NCI-H1417 treated with DMSO at 0.1 percent for 48 hours (cell line): Measurements from ENCODE around the gene GHRHR.

Source experiments
- DNase-seq: peaks from one replicate; lab custom pipeline; 2025; lab: John Stamatoyannopoulos, UW

GHRHR gene

DNA sequence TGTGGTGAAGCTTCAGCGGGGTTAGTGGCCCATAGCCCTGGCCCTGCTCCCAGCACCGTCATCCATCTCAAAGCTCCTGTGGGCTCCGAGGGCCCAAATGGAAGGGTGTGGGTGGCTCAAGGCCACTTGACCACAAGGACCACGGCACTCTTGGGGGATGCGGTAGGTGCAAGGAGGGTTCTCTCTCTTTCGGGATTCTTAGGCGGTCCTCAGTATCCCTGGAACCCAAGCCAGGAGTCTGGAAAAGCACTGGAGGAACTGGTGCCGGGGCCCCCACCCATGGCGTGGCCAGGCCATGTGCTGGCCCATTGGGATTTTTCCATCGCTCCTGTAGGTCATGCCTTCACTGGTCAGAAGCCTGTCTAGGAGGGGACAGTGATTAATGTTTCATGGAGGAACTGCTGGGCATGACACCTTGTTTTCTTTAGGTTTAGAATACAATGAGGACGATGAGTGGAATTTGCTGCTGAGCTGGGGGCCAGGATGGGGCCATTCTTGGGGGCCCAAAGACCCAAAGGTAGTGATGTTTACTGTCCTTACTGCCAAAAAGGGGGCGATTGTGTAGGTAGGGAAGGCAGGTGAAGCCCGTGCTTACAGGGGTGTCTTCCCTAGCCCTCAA lies 35.4 kb upstream of the GHRHR start:
- DNase-seq: no peak

- DNase-seq: no peak
These were observed 34.1 kb upstream of the GHRHR start for GRCh38 chr7:30929686-30930085.

GRCh38 chr7:30930621-30931020 lies 33.1 kb upstream of the GHRHR start:
- no peak for DNase-seq

DNA sequence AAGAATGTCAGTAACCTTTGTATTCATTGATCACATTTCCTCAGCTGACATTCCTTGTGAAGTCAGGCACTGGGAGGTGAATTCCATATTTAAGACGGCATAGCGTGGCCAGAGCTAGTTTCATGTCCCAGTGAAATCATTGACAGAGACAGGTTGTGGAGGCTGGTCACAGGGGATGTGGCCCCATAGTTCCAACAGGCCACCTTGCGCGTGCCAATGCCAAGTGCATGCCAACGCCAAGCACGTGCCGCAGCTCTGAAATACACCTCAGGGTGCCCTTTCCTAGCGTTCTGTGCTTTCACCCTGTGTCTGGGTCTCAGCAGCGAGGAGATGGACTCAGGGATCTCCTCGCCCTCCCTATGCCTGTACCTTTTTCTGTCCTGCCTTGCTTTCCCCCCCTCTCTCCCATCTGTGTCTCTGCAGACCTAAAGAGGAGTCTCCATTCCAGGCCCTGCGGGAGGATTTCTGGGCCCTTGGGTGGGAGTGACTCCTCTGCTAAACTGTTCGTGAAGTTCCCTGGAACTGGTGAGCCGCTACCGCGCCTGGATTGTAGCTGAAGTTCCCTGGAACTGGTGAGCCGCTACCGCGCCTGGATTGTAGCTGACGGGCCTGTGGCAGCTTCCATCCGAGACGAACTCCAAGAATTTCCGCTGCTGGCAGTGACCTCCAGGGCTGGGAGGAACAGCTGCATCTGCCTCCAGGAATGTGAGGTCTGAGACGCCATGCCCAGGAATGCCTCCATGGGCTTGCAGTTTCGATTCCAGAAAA lies 32.4 kb upstream of the GHRHR start:
- no peak for DNase-seq

GRCh38 chr7:30931929-30932540 lies 31.7 kb upstream of the GHRHR start:
- DNase-seq: no peak

GRCh38 chr7:30932562-30932961 lies 31.2 kb upstream of the GHRHR start:
- DNase-seq: no peak

DNA sequence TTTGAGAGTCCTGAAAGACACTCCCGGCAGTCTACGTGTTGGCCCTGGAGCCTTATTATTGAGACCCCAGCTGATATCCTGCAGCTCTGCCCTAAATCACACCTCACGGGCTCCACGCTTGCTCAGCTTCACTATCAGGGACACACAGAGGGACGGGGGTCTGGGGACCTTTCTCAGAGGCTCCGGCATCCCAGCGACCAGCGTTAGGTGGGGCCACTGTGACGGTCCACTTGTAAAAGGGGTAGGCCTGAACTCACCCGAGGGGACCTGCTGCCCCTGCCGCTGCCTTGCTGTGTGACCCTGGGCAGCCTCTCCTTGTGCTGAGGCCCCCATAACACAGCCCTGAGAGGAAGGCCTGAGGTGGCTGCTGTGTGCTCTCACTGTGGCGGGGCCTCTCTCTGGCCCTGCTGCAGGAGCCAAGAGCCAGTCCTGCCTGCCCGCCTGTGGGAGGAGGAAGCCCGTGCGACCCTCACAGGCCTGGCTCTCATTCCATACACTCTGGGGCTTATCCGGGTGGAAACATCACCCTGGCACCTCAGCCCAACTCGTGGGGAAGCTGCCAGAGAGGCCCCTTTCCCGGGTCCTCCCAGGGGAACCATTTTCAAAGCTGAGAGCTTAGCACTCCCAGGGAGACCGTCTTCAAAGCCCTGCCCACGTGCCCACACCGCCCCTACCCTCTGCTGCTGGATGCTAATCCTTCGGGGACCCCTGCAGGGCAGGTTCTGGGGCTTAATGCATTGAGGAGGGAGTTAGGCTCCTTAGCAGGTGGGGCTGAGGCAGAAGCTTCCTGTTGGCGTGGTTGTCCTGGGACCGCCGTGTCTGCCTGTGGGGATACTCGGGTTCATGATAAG lies 30.4 kb upstream of the GHRHR start:
- no peak for DNase-seq

GRCh38 chr7:30934225-30934624 lies 29.5 kb upstream of the GHRHR start:
- DNase-seq: no peak

DNA sequence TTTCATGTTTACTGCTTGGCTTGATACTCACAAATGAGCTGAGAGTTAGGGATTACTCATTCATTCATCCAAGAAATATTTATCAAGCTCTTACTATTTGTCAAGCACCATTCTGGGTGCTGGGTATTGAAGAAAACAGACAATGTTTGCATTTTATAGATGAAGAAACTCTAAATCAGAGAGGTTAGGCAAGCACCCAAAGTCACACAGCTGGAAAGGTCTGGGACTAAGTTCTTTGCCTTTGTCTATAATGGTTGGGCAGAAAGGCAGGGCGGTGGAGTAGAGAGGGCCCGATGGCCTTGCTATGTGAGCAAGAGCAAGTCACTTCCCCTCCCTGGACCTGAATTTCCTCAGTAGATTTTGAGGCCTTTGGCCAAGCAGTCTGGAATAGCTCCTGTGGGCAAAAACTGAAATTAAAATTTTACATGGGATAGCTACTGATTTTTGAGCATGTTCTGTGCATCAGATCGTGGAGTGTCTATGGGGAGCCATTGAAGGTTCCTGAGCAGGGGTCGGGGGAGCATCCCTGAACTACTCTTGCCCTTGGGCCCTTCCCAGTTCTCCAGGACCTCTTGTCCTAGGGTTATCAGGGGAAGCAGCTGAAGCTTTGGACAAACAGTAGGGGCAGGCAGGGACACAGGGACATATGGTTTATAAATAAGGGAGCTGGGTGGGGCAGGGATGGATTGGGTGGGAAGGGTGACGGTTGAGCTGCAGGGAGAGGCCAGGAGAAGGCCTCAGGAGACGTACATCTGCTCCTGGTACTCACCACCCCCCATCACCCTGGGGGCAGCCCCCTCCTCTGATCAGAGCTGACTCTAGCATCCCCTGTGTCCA lies 28.8 kb upstream of the GHRHR start:
- no peak for DNase-seq

GRCh38 chr7:30935569-30935877 lies 28.2 kb upstream of the GHRHR start:
- DNase-seq: no peak

DNA sequence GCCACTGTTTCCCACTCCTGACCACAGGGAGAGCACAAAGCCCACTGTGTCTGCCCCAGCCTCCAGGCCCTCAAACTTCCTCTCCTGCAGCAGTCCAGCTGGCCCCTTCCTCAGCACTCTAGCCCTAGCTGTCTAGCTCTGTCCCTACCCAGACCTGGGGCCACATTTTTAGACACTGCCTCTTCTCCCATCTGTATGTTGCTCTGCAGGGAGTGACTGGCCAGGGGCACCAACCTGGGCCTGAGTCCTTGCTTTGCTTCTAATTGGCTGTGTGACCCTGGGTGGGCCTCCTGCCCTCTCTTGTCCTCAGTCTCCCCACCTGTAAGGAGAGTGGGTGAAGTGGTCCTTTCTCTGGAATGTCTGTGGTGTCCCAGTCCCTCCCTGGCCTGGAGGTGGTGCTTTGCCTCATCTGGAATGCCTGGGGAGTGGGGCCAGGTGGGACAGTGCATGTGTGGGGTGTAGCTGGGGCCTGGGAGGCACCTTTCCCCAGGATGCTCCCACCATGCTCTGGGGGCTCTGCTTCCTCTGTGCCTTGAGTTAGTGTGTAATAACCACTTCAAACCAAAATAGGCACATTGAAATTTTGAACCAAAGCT lies 27.0 kb upstream of the GHRHR start:
- DNase-seq: no peak

DNA sequence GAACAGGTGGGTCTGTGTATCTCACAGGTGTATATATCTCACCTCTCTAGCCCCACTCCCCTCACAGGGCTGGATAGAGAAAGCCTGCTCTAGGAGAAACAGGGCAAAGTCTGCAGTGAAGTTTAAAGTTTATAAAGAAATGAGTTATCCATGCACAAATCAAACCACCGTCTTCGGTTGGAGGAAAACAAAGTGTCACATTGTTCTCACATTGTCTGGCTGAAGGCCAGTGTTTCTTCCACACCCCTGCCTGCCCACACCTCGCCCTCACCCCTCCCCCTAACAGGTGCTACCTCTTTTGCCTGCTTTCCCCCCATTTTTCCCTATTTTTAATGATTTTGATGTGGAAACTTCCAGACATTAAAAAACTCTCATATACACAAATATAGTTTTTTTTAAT lies 26.3 kb upstream of the GHRHR start:
- DNase-seq: no peak

- no peak for DNase-seq
These were observed 25.1 kb upstream of the GHRHR start for GRCh38 chr7:30938435-30939316.

GRCh38 chr7:30941582-30942323 lies 22.0 kb upstream of the GHRHR start:
- DNase-seq: no peak

DNA sequence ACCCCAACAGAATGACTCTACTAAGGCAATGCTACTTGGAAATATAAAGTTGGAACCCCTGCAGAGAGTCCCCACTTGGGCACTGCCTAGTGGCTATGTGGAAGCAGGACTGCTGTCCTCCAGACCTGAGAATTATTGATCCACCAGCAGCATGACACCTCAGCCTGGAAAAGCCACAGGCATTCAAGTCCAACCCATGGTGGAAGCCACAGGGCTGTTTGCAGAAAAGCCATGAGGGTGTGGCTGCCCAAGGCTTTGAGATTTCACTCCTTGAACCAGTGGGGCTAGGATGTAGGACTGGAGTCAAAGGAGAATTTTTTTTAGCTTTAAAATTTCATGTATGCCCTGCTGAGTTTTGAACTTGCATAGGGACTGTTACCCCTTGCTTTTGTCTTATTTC lies 13.6 kb upstream of the GHRHR start:
- DNase-seq: no peak

DNA sequence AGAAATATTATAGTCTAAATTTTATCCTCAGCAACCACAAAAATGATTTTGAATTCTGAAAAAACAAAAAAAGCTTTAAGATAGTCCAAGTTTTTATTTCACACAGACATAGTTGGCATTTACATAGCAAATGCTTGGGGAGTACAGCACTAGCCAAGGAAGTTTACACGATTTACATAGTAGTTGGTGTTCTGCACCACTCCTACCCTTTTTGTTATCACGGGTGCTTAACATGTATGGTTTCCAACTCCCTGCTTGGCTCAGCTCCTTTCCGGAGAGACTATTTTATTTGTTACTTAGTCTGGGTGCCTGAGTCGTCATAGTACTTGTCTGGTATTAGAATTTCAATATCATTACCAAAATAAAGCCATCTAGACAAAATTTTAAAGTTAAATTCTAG lies 8.8 kb upstream of the GHRHR start:
- no peak for DNase-seq

- no peak for DNase-seq
These were observed 7.0 kb upstream of the GHRHR start for GRCh38 chr7:30956704-30957103.

DNA sequence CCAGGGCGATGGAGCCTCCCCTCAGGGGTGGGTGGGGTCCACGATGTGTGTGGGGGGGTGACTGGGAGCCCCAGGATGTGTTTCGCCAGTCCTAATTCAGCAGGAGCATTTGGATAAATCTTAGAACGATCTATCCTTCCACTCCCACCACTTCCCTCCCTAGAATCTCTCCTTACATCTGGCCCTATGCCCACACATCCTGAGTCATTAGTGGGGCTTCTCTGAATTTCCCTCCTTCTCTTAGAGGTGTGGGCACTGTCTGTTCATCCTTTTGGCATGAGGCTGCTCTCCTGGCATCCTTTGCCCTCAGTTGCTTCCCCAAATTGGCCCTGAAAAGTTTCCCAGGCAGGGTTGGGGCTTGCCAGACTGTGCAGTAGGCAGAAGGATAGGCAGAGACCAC lies 1.6 kb downstream of the GHRHR start:
- DNase-seq: no peak

GRCh38 chr7:30965883-30966282 lies 2.1 kb downstream of the GHRHR start:
- DNase-seq: no peak

- no peak for DNase-seq
These were observed 4.5 kb downstream of the GHRHR start for GRCh38 chr7:30968294-30968693.
